Upper lobe of left lung (tissue), 6 donors: ENCODE results near the gene ACER1. TPM values are rescaled to one million over a fixed set of nuclear protein-coding genes. Genes with fewer than 3 reads are reported as not detected.
A peak's percentile ranks its signal among the peaks of the same experiment; 100 is the strongest.

Experiments used
- ATAC-seq, 2 donors: fragments of 200-7000 bp; cut with Tn5 transposase; one replicate each; pipeline ENCODE4 v1.9.1; 2022; ENCODE audit warnings: mild to moderate bottlenecking in 2 of 2, moderate library complexity in 2 of 2; ENCODE audit not compliant: low FRiP score in 2 of 2
- DNase-seq, 2 donors: peaks; one replicate each; pipeline ENCODE4 v3.0.0-alpha.2; 2019 to 2020
- H3K27ac ChIP-seq, 4 donors: fragments of 200-600 bp; sonication (generic); one replicate each; pipeline ENCODE4 v1.5.1; 2016 to 2019
- H3K27me3 ChIP-seq, 4 donors: fragments of 200-600 bp; sonication (generic); one replicate each; pipeline ENCODE4 v1.5.1; 2017 to 2019
- H3K36me3 ChIP-seq, 4 donors: fragments of 200-600 bp; sonication (generic); one replicate each; pipeline ENCODE4 v1.5.1; 2016 to 2019
- H3K4me1 ChIP-seq, 4 donors: fragments of 200-600 bp; sonication (generic); one replicate each; pipeline ENCODE4 v1.5.1; 2018 to 2019
- H3K4me3 ChIP-seq, 4 donors: fragments of 200-600 bp; sonication (generic); one replicate each; pipeline ENCODE4 v1.5.1; 2017 to 2019; ENCODE audit warnings: mild to moderate bottlenecking in 2 of 4, moderate library complexity in 1 of 4
- H3K9me3 ChIP-seq, 4 donors: fragments of 200-600 bp; sonication (generic); one replicate each; pipeline ENCODE4 v1.5.1; 2018 to 2019
- CTCF ChIP-seq, 6 experiments: fragments of 450-650 bp in 4 of 6; fragments of 200-600 bp in 2 of 6; sonication (generic) in 2 of 6; IDR thresholded peaks; one replicate each; pipeline ENCODE4 v1.5.1; 2016 to 2019; ENCODE audit warnings: antibody characterized with exemption in 6 of 6
- EP300 ChIP-seq, 4 donors: sonication (generic); formaldehyde crosslinking; IDR thresholded peaks; one replicate each; pipeline ENCODE4 v1.5.1; 2017; ENCODE audit warnings: antibody characterized with exemption in 4 of 4, control low read depth in 2 of 4
- POLR2A ChIP-seq, 4 donors: fragments of 450-650 bp; IDR thresholded peaks; one replicate each; pipeline ENCODE4 v1.5.1; 2016 to 2017; ENCODE audit warnings: antibody characterized with exemption in 4 of 4, mild to moderate bottlenecking in 2 of 4
- POLR2AphosphoS5 ChIP-seq, 2 donors: sonication (generic); formaldehyde crosslinking; IDR thresholded peaks; one replicate each; pipeline ENCODE4 v1.5.1; 2017; ENCODE audit warnings: antibody characterized with exemption in 2 of 2
- WGBS, 2 donors: methylation state at CpG; one replicate each; pipeline ENCODE4 v1.1.5; 2017 to 2018; 5-methylcytosine and 5-hydroxymethylcytosine counted together
- total RNA-seq, 6 donors: library from RNA; depleted of rRNA in 4 of 6; stranded (reverse); fragments of >200 nt in 4 of 6; gene quantifications; one replicate each; pipeline versions ENCODE4 v1.1.0 to v1.2.1, GENCODE V29; 2016 to 2021
- donor health status: DM: no; HTN: no; CAD: no; lungs with moderate emphysema.
- donor health status: DM: no; HTN: yes; CAD: no; lungs with severe emphysema.

ACER1 gene
- total RNA-seq, 6 donors from 2014 or later: not detected

- H3K27ac ChIP-seq: peak overlapping the region; percentile 88 to 94 (median 92)
These were observed 55.4 kb downstream of the ACER1 start for GRCh38 chr19:6278051-6278450.

GRCh38 chr19:6276447-6276846, 57.0 kb downstream of the ACER1 start:
- DNase-seq (peak in 1 of 2 donors; percentile 70), ATAC-seq (no peak)
- no peaks in the 10 kb centered on the region for H3K9me3 ChIP-seq
- H3K27me3 ChIP-seq: no peaks in the 10 kb centered on the region
- H3K27ac ChIP-seq: peak overlapping the region; percentile 89 to 95 (median 92)
- 43 to 54% methylated on average over 12 of the region's 12 CpGs for WGBS, 2 donors
- peak in 1 of 4 donors; percentile 17 for TF ChIP-seq POLR2A (IDR thresholded peaks at IDR 0.05)
- TF ChIP-seq POLR2AphosphoS5 (IDR thresholded peaks at IDR 0.05): peak; percentile 37 to 41
- TF ChIP-seq EP300 (IDR thresholded peaks at IDR 0.05): peak in 1 of 4 donors; percentile 17
- no peak for TF ChIP-seq CTCF (IDR thresholded peaks at IDR 0.05)
- H3K4me3 ChIP-seq: peak overlapping the region in 1 of 4 donors; percentile 15
- no peaks in the 10 kb centered on the region for H3K36me3 ChIP-seq
- peaks cover 71 to 84% (median 75%) of the 10 kb centered on the region in 4 donors for H3K4me1 ChIP-seq

More at GRCh38 chr19:6278051-6278450, 55.4 kb downstream of the ACER1 start:
- H3K27me3 ChIP-seq: no peaks in the 10 kb centered on the region
- DNase-seq: no peak
- TF ChIP-seq POLR2AphosphoS5 (IDR thresholded peaks at IDR 0.05): no peak
- no peak for ATAC-seq
- H3K4me3 ChIP-seq: peak overlapping the region in 2 of 4 donors; percentile 88 to 91
- H3K4me1 ChIP-seq: peaks cover 55 to 68% (median 59%) of the 10 kb centered on the region in 4 donors
- WGBS, 2 donors: 74 to 77% methylated on average over 8 to 9 of the region's 9 CpGs
- no peaks in the 10 kb centered on the region for H3K9me3 ChIP-seq
- H3K36me3 ChIP-seq: no peaks in the 10 kb centered on the region

- peak overlapping the region; percentile 89 to 95 (median 92) for H3K27ac ChIP-seq
- no peaks in the 10 kb centered on the region for H3K9me3 ChIP-seq
- DNase-seq: no peak
- peaks cover 83 to 94% (median 87%) of the 10 kb centered on the region in 4 donors for H3K4me1 ChIP-seq
- WGBS, 2 donors: 86 to 89% methylated on average over 17 to 18 of the region's 18 CpGs
- ATAC-seq: no peak
- H3K27me3 ChIP-seq: no peaks in the 10 kb centered on the region
- TF ChIP-seq POLR2A (IDR thresholded peaks at IDR 0.05): no peak
- no peak for TF ChIP-seq EP300 (IDR thresholded peaks at IDR 0.05)
- no peak for TF ChIP-seq CTCF (IDR thresholded peaks at IDR 0.05)
- H3K36me3 ChIP-seq: peaks cover 0 to 2% (median under 1%) of the 10 kb centered on the region in 4 donors
- H3K4me3 ChIP-seq: no peak overlapping the region
These were observed 58.2 kb downstream of the ACER1 start for GRCh38 chr19:6275170-6275744.

GRCh38 chr19:6274756-6275155, 58.7 kb downstream of the ACER1 start:
- ATAC-seq (no peak), DNase-seq (peak in 1 of 2 donors; percentile 65)
- no peaks in the 10 kb centered on the region for H3K27me3 ChIP-seq
- H3K27ac ChIP-seq: peak overlapping the region; percentile 89 to 95 (median 92)
- H3K4me1 ChIP-seq: peaks cover 88 to 95% (median 92%) of the 10 kb centered on the region in 4 donors
- TF ChIP-seq POLR2A (IDR thresholded peaks at IDR 0.05) (no peak), CTCF (IDR thresholded peaks at IDR 0.05) (no peak), EP300 (IDR thresholded peaks at IDR 0.05) (no peak), POLR2AphosphoS5 (IDR thresholded peaks at IDR 0.05) (no peak)
- 75 to 98% methylated on average over 8 to 12 of the region's 15 CpGs for WGBS, 2 donors
- peak overlapping the region in 1 of 4 donors; percentile 10 for H3K4me3 ChIP-seq
- no peaks in the 10 kb centered on the region for H3K9me3 ChIP-seq
- peaks cover 0 to 7% (median 4%) of the 10 kb centered on the region in 4 donors for H3K36me3 ChIP-seq

GRCh38 chr19:6273701-6274601, 59.5 kb downstream of the ACER1 start:
- H3K36me3 ChIP-seq: peaks cover 0 to 15% (median 11%) of the 10 kb centered on the region in 4 donors
- peak overlapping the region in 3 of 4 donors; percentile 1 to 11 (median 10) for H3K4me3 ChIP-seq
- ATAC-seq (peak; percentile 88), DNase-seq (peak; percentile 86 to 93)
- peak overlapping the region; percentile 89 to 95 (median 92) for H3K27ac ChIP-seq
- 11 to 16% methylated on average over 16 to 30 of the region's 30 CpGs for WGBS, 2 donors
- peaks cover 95 to 100% (median 99%) of the 10 kb centered on the region in 4 donors for H3K4me1 ChIP-seq
- peak in 1 of 6 experiments; percentile 7 for TF ChIP-seq CTCF (IDR thresholded peaks at IDR 0.05)
- TF ChIP-seq POLR2A (IDR thresholded peaks at IDR 0.05): peak in 2 of 4 donors; percentile 17 to 43
- peak; percentile 32 to 92 (median 85) for TF ChIP-seq EP300 (IDR thresholded peaks at IDR 0.05)
- TF ChIP-seq POLR2AphosphoS5 (IDR thresholded peaks at IDR 0.05): peak; percentile 91 to 98
- no peaks in the 10 kb centered on the region for H3K9me3 ChIP-seq
- H3K27me3 ChIP-seq: no peaks in the 10 kb centered on the region
